IMR-90 (cell line): ENCODE results near the gene KRT79. TPM values are rescaled to one million over a fixed set of nuclear protein-coding genes. Genes with fewer than 3 reads are reported as not detected.

Experiments
- ATAC-seq: fragments of 200-7000 bp; cut with Tn5 transposase; 2 replicates; pipeline ENCODE4 v1.9.1; 2020; ENCODE audit warnings: low read depth, mild to moderate bottlenecking, moderate library complexity
- BruUV-seq: library from RNA; stranded (reverse); fragments of 400-500 nt; replicated peaks from 2 replicates; lab custom pipeline; 2021; lab: Mats Ljungman, UMichigan
- CTCF ChIA-PET: fragments of 300-600 bp; formaldehyde crosslinking; extraction: SDS; loops from one replicate; lab custom pipeline; 2021; ENCODE audit warnings: antibody characterized with exemption; lab: Yijun Ruan, JAX
- POLR2A ChIA-PET: fragments of 300-600 bp; sonication (Branson Sonifier 250); formaldehyde crosslinking; loops from one replicate; lab custom pipeline; 2022; ENCODE audit warnings: antibody characterized with exemption; ENCODE audit not compliant: unreplicated experiment; lab: Charles Lee
- DNase-seq: peaks from one replicate; pipeline ENCODE4 v3.0.0; 2013
- H2AFZ ChIP-seq: replicated peaks from 2 replicates; pipeline ENCODE3; 2013; ENCODE audit warnings: low read length, mild to moderate bottlenecking; ENCODE audit not compliant: poor library complexity
- H2AK5ac ChIP-seq: 2 replicates; pipeline ENCODE4 v1.6.1; 2013; ENCODE audit warnings: low read depth, low read length, inconsistent platforms
- H2AK9ac ChIP-seq: replicated peaks from 2 replicates; pipeline ENCODE3; 2013; ENCODE audit warnings: mild to moderate bottlenecking, low read depth, low read length, moderate library complexity; ENCODE audit not compliant: poor library complexity
- H2BK120ac ChIP-seq: 2 replicates; pipeline ENCODE4 v1.6.1; 2013; ENCODE audit warnings: low read depth, low read length, inconsistent platforms
- H2BK15ac ChIP-seq: 3 replicates; pipeline ENCODE4 v1.6.1; 2013; ENCODE audit warnings: low read depth, low read length, inconsistent platforms
- H2BK20ac ChIP-seq: 2 replicates; pipeline ENCODE4 v1.6.1; 2013; ENCODE audit warnings: low read depth, mild to moderate bottlenecking, inconsistent platforms, low read length, moderate library complexity
- H2BK5ac ChIP-seq: 2 replicates; pipeline ENCODE4 v1.6.1; 2013; ENCODE audit warnings: mild to moderate bottlenecking, low read depth, low read length, inconsistent platforms; ENCODE audit not compliant: poor library complexity, severe bottlenecking
- H3K14ac ChIP-seq: replicated peaks from 2 replicates; pipeline ENCODE4 v1.6.1; 2013; ENCODE audit warnings: low read depth, low read length, inconsistent platforms
- H3K18ac ChIP-seq: 2 replicates; pipeline ENCODE4 v1.6.1; 2013; ENCODE audit warnings: low read depth, low read length, control low read depth
- H3K23ac ChIP-seq: 2 replicates; pipeline ENCODE4 v1.6.1; 2013; ENCODE audit warnings: low read depth, low read length, inconsistent platforms
- H3K27ac ChIP-seq: 2 replicates; pipeline ENCODE4 v1.5.1; 2013; ENCODE audit warnings: mild to moderate bottlenecking, control low read depth, low read length; ENCODE audit not compliant: insufficient read depth
- H3K27me3 ChIP-seq: 2 replicates; pipeline ENCODE4 v1.6.1; 2013; ENCODE audit warnings: low read length; ENCODE audit not compliant: control insufficient read depth, insufficient read depth
- H3K36me3 ChIP-seq: 2 replicates; pipeline ENCODE4 v1.6.1; 2013; ENCODE audit warnings: low read length, mixed read lengths; ENCODE audit not compliant: control insufficient read depth, insufficient read depth
- H3K4ac ChIP-seq: 2 replicates; pipeline ENCODE4 v1.6.1; 2013; ENCODE audit warnings: low read depth, low read length, inconsistent platforms
- H3K4me1 ChIP-seq: 2 replicates; pipeline ENCODE4 v1.6.1; 2013; ENCODE audit warnings: low read length, mixed read lengths; ENCODE audit not compliant: control insufficient read depth, insufficient read depth
- H3K4me2 ChIP-seq: 2 replicates; pipeline ENCODE4 v1.6.1; 2013; ENCODE audit warnings: low read depth, mild to moderate bottlenecking, control low read depth, low read length, moderate library complexity
- H3K4me3 ChIP-seq: 2 replicates; pipeline ENCODE4 v1.5.1; 2013; ENCODE audit warnings: low read depth, mild to moderate bottlenecking, control low read depth, low read length, moderate library complexity; ENCODE audit not compliant: insufficient read depth
- H3K56ac ChIP-seq: 2 replicates; pipeline ENCODE4 v1.6.1; 2013; ENCODE audit warnings: low read length, inconsistent platforms; ENCODE audit not compliant: insufficient read depth; ENCODE audit errors: extremely low read depth
- H3K79me1 ChIP-seq, 2 experiments: 2 replicates each; pipeline ENCODE4 v1.6.1; 2013; ENCODE audit warnings: low read length in 2 of 2, inconsistent platforms in 1 of 2, low read depth in 1 of 2
- H3K9ac ChIP-seq: 2 replicates; pipeline ENCODE4 v1.6.1; 2013; ENCODE audit warnings: low read depth, low read length, control low read depth
- H3K9me1 ChIP-seq: 2 replicates; pipeline ENCODE4 v1.6.1; 2013; ENCODE audit warnings: low read length, inconsistent platforms; ENCODE audit not compliant: insufficient read depth
- H3K9me3 ChIP-seq: 2 replicates; pipeline ENCODE4 v1.6.1; 2013; ENCODE audit warnings: low read length; ENCODE audit not compliant: control insufficient read depth, insufficient read depth
- H4K20me1 ChIP-seq: 2 replicates; pipeline ENCODE4 v1.6.1; 2013; ENCODE audit warnings: low read length, inconsistent platforms; ENCODE audit not compliant: insufficient read depth
- H4K5ac ChIP-seq: 2 replicates; pipeline ENCODE4 v1.6.1; 2013; ENCODE audit warnings: mild to moderate bottlenecking, low read depth, low read length, control low read depth
- H4K8ac ChIP-seq, 2 experiments: 2 replicates each; pipeline ENCODE4 v1.6.1; 2013; ENCODE audit warnings: low read depth in 2 of 2, low read length in 2 of 2, control low read depth in 1 of 2, inconsistent platforms in 1 of 2
- H4K91ac ChIP-seq: 2 replicates; pipeline ENCODE4 v1.6.1; 2013; ENCODE audit warnings: low read depth, low read length, inconsistent platforms; ENCODE audit not compliant: insufficient read depth
- CEBPB ChIP-seq: IDR thresholded peaks from 2 replicates; pipeline ENCODE4 v1.6.1; 2012; ENCODE audit warnings: low read depth, low read length, improper control_type of control experiment
- CHD1 ChIP-seq: IDR thresholded peaks from 2 replicates; pipeline ENCODE4 v1.6.1; 2012; ENCODE audit warnings: low read depth, low read length, improper control_type of control experiment
- MXI1 ChIP-seq: IDR thresholded peaks from 2 replicates; pipeline ENCODE4 v1.6.1; 2012; ENCODE audit warnings: low read depth, mild to moderate bottlenecking, low read length, moderate library complexity, borderline replicate concordance
- NFE2L2 ChIP-seq: fragments of 150-350 bp; IDR thresholded peaks from 2 replicates; pipeline ENCODE4 v1.6.1; 2016; ENCODE audit warnings: low read depth, mild to moderate bottlenecking, low read length
- POLR2A ChIP-seq: IDR thresholded peaks from 2 replicates; pipeline ENCODE4 v1.6.1; 2012; ENCODE audit warnings: mild to moderate bottlenecking, low read depth, low read length
- RCOR1 ChIP-seq: IDR thresholded peaks from 2 replicates; pipeline ENCODE4 v1.6.1; 2012; ENCODE audit warnings: mild to moderate bottlenecking, low read length, improper control_type of control experiment; ENCODE audit not compliant: insufficient replicate concordance
- WGBS, 2 experiments: methylation state at CpG; one replicate each; pipeline versions ENCODE4 v1.1.5 to v1.1.7; 2013; ENCODE audit warnings: missing lambda C conversion rate in 2 of 2; ENCODE audit not compliant: insufficient read length in 1 of 2; ENCODE audit errors: extremely low coverage in 2 of 2; 5-methylcytosine and 5-hydroxymethylcytosine counted together
- dilution Hi-C: fragments of 300-500 bp; cut with HindIII; formaldehyde crosslinking; loops from one replicate; pipeline ENCODE4 v1.14.3; 2018; ENCODE audit warnings: low sequenced_read_pairs; ENCODE audit not compliant: unreplicated experiment
- in situ Hi-C: fragments of 300-500 bp; cut with MboI; formaldehyde crosslinking; loops from 3 replicates; pipeline ENCODE4 v1.14.3; 2019; ENCODE audit warnings: low sequenced_read_pairs, inconsistent platforms, mixed read lengths
- intact Hi-C: fragments of 100-400 bp; cut with micrococcal nuclease; formaldehyde crosslinking; loops from 2 replicates; pipeline ENCODE4 v1.10.0; 2022
- polyA plus RNA-seq, 3 experiments: library from polyadenylated mRNA; depleted of rRNA; stranded (reverse); fragments of >200 nt; gene quantifications; 2 replicates each; pipeline ENCODE4 v1.2.3, GENCODE V29; 2012; ENCODE audit warnings: low replicate concordance in 1 of 3
- total RNA-seq: library from RNA; depleted of rRNA; stranded (reverse); fragments of >200 nt; gene quantifications from 2 replicates; pipeline ENCODE4 v1.2.3, GENCODE V29; 2012
- TF ChIP-seq, protein P1 (sequence below): fragments of 150-350 bp; IDR thresholded peaks from 2 replicates; pipeline ENCODE4 v1.6.1; 2016; ENCODE audit warnings: low read depth, mild to moderate bottlenecking, low read length, moderate library complexity, borderline replicate concordance

The KRT79 gene
- total and polyA plus RNA-seq, 2 of the 4 experiments (the other 2 are of a cell fraction) = under 0.01 to 0.24 TPM

DNA sequence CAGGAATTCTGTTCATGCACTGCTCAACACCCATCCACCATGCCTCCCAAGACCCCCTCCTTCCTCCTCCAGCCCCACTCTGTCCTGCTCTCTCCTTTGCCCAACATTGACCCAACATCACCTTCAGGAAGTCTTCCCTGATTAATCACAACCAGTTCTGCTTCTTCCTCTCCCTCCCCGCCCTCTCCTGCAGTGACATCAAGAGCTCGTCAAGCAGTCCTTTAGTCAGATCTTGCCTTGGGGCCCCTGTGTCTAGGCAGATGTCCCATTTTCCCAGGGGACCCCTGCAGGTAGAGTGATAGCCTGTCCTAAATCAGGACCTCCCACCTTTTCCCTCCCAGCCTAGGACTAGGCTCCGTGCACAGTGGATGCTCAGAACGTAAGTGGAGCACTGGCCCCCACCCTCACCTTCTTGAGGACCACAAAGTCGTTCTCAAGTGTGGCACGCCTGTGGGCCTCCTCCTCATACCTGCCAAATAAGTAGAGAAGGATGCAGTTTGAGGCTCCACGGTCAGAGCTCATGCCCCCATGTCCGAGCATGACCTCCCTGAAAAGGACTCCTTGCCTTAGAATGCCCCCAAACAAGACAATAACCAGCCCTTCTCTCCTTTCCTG is 12.4 kb upstream of the KRT79 start:
- Histone ChIP-seq H3K4ac (no peak overlapping the region), H3K36me3 (no peaks in the 10 kb centered on the region), H3K9ac (no peak overlapping the region), H3K9me3 (no peaks in the 10 kb centered on the region), H3K4me2 (no peak overlapping the region), H2BK15ac (no peak overlapping the region), H3K4me3 (no peak overlapping the region), H3K27ac (no peak overlapping the region), H3K56ac (no peak overlapping the region), H2AFZ (no peak overlapping the region), H3K4me1 (no peaks in the 10 kb centered on the region), H3K79me1 (no peaks in the 10 kb centered on the region), H3K23ac (no peak overlapping the region), H3K27me3 (peaks cover 45% of the 10 kb centered on the region), H2AK9ac (no peak overlapping the region), H3K18ac (no peak overlapping the region), H3K14ac (no peak overlapping the region), H2AK5ac (no peak overlapping the region), H2BK120ac (no peak overlapping the region), H4K8ac (no peak overlapping the region), H4K20me1 (no peaks in the 10 kb centered on the region), H2BK5ac (no peak overlapping the region), H4K5ac (no peak overlapping the region), H4K91ac (no peak overlapping the region), H3K9me1 (no peaks in the 10 kb centered on the region), H2BK20ac (no peak overlapping the region)
- CTCF ChIA-PET = no interaction called here
- no peak for TF ChIP-seq NFE2L2
- no peak for TF ChIP-seq POLR2A
- TF ChIP-seq RCOR1 = no peak
- no peak for TF ChIP-seq CEBPB
- TF ChIP-seq, protein P1, sequence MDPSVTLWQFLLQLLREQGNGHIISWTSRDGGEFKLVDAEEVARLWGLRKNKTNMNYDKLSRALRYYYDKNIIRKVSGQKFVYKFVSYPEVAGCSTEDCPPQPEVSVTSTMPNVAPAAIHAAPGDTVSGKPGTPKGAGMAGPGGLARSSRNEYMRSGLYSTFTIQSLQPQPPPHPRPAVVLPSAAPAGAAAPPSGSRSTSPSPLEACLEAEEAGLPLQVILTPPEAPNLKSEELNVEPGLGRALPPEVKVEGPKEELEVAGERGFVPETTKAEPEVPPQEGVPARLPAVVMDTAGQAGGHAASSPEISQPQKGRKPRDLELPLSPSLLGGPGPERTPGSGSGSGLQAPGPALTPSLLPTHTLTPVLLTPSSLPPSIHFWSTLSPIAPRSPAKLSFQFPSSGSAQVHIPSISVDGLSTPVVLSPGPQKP = no peak
- TF ChIP-seq MXI1 = no peak
- TF ChIP-seq CHD1 = no peak
- DNase-seq = no peak
- 80% methylated on average over 1 of the region's 8 CpGs; no CpG with 5 or more reads in 1 of the 2 experiments for WGBS, 2 experiments
- BruUV-seq = no TSS peak
- POLR2A ChIA-PET = no interaction called here
- ATAC-seq = no peak
- intact Hi-C loops = no loop called here
- dilution Hi-C loops = no loop called here
- in situ Hi-C loops = no loop called here
